Brain microvascular endothelial cell (primary cell): ENCODE data around the gene KCND3.
A peak's percentile ranks its signal among the peaks of the same experiment; 100 is the strongest.

Experiments used
- DNase-seq: peaks from one replicate; pipeline ENCODE4 v3.0.0-alpha.2; 2020
- H3K27ac ChIP-seq: fragments of 250-450 bp; sonication (Bioruptor Pico); 2 replicates; pipeline ENCODE4 v1.5.1; 2020; ENCODE audit warnings: mild to moderate bottlenecking, moderate library complexity
- H3K27me3 ChIP-seq: fragments of 250-450 bp; sonication (Bioruptor Pico); replicated peaks from 2 replicates; pipeline ENCODE4 v1.5.1; 2020; ENCODE audit warnings: mild to moderate bottlenecking
- H3K36me3 ChIP-seq: fragments of 250-450 bp; sonication (Bioruptor Pico); replicated peaks from 2 replicates; pipeline ENCODE4 v1.5.1; 2020; ENCODE audit warnings: mild to moderate bottlenecking
- H3K4me3 ChIP-seq: 2 replicates; pipeline ENCODE4 v1.5.1; 2011; ENCODE audit warnings: low read depth, mild to moderate bottlenecking, control low read depth, low read length, moderate library complexity
- CTCF ChIP-seq: IDR thresholded peaks from 2 replicates; pipeline ENCODE4 v1.5.1; 2011; ENCODE audit warnings: low read depth, mild to moderate bottlenecking, moderate library complexity, low read length, control low read depth, inconsistent platforms; ENCODE audit errors: missing control alignments
- in situ Hi-C: cut with HindIII; loops from 2 replicates; pipeline ENCODE4 v1.10.0; 2017; ENCODE audit warnings: low sequenced_read_pairs, low pct_ligation_motif_present

The KCND3 gene

GRCh38 chr1:111768023-111768422 is 221.4 kb downstream of the KCND3 start:
- no peak for TF ChIP-seq CTCF
- in situ Hi-C loops, result no loop called here
- H3K4me3 ChIP-seq, result no peak overlapping the region
- H3K27me3 ChIP-seq, result no peaks in the 10 kb centered on the region
- DNase-seq, result no peak
- H3K36me3 ChIP-seq, result peaks cover 15% of the 10 kb centered on the region
- H3K27ac ChIP-seq, result no peak overlapping the region

- Histone ChIP-seq H3K27me3 (no peaks in the 10 kb centered on the region), H3K4me3 (no peak overlapping the region), H3K27ac (no peak overlapping the region), H3K36me3 (peaks cover 23% of the 10 kb centered on the region)
- TF ChIP-seq CTCF, result no peak
- in situ Hi-C loops, result no loop called here
- no peak for DNase-seq
Measured at GRCh38 chr1:111762332-111762731, 227.1 kb downstream of the KCND3 start.

GRCh38 chr1:111761717-111762116 is 227.8 kb downstream of the KCND3 start:
- Histone ChIP-seq H3K4me3 (no peak overlapping the region), H3K27ac (no peak overlapping the region), H3K36me3 (peaks cover 22% of the 10 kb centered on the region), H3K27me3 (no peaks in the 10 kb centered on the region)
- TF ChIP-seq CTCF, result no peak
- in situ Hi-C loops, result no loop called here
- DNase-seq, result no peak

GRCh38 chr1:111758373-111758772 is 231.1 kb downstream of the KCND3 start:
- H3K27ac ChIP-seq, result no peak overlapping the region

GRCh38 chr1:111756124-111756513 is 233.3 kb downstream of the KCND3 start:
- no peaks in the 10 kb centered on the region for H3K27me3 ChIP-seq
- in situ Hi-C loops, result no loop called here
- no peak for TF ChIP-seq CTCF
- DNase-seq, result no peak
- peak overlapping the region; percentile 89 for H3K27ac ChIP-seq
- peak overlapping the region; percentile 93 for H3K4me3 ChIP-seq
- peaks cover 4% of the 10 kb centered on the region for H3K36me3 ChIP-seq

More at GRCh38 chr1:111758373-111758772, 231.1 kb downstream of the KCND3 start:
- Histone ChIP-seq H3K36me3 (peaks cover 11% of the 10 kb centered on the region), H3K4me3 (no peak overlapping the region), H3K27me3 (no peaks in the 10 kb centered on the region)
- DNase-seq, result no peak
- TF ChIP-seq CTCF, result peak; percentile 33
- in situ Hi-C loops, result no loop called here

- Histone ChIP-seq H3K27me3 (no peaks in the 10 kb centered on the region), H3K4me3 (peak within 1 kb of the TSS; percentile 93), H3K27ac (peak within 1 kb of the TSS; percentile 89), H3K36me3 (no peaks in the 10 kb centered on the region)
- in situ Hi-C loops, result no loop called here
- peak; percentile 75 for TF ChIP-seq CTCF
- peak; percentile 95 for DNase-seq
Measured at GRCh38 chr1:111755331-111756123, 233.9 kb downstream of the KCND3 start, which contains the start of gene DDX20. TSS of gene DDX20 (plus strand) at chr1:111755901. CDS start at chr1:111755925, 24 bp downstream.
